K562 (cell line): ENCODE results near the gene STK25. TPM values are rescaled to one million over a fixed set of nuclear protein-coding genes. Genes with fewer than 3 reads are reported as not detected.

Source experiments
- CTBP1 ChIP-seq: fragments of 450-650 bp; IDR thresholded peaks from 2 replicates; pipeline ENCODE4 v1.6.1; 2016; ENCODE audit warnings: borderline replicate concordance
- EGR1 ChIP-seq: fragments of 450-650 bp; conservative IDR thresholded peaks from 2 replicates; pipeline ENCODE4 v1.6.1; 2017; ENCODE audit warnings: mild to moderate bottlenecking
- SMAD4 ChIP-seq: fragments of 250-450 bp; sonication (Bioruptor Pico); conservative IDR thresholded peaks from 2 replicates; pipeline ENCODE4 v1.8.0; 2021; ENCODE audit warnings: inconsistent platforms, mild to moderate bottlenecking, moderate library complexity
- ZNF583 ChIP-seq: fragments of 250-450 bp; sonication (Bioruptor Pico); IDR thresholded peaks from 2 replicates; pipeline ENCODE4 v1.4.0; 2020
- ZNF696 ChIP-seq: fragments of 250-450 bp; sonication (Bioruptor Pico); conservative IDR thresholded peaks from 2 replicates; pipeline ENCODE4 v1.4.0; 2020; ENCODE audit warnings: mild to moderate bottlenecking, moderate library complexity
- microRNA-seq: library from miRNA; unstranded; fragments of <30 nt; microRNA quantifications from one replicate; pipeline ENCODE4, GENCODE V29; 2018; ENCODE audit warnings: borderline microRNAs expressed
- polyA plus RNA-seq, 8 experiments: library from polyadenylated mRNA; depleted of rRNA in 4 of 8; stranded (reverse) in 5 of 8; unstranded in 3 of 8; fragments of >200 nt; fragmentation: Nextera tagmentation in 2 of 8; fragmentation: Illumina TruSeq in 1 of 8; extraction: Ambion mirVana in 2 of 8; extraction: Trizol in 1 of 8; gene quantifications; 2 replicates each; pipeline versions ENCODE4 v1.2.1 to v1.2.3, GENCODE V29; 2011 to 2014; ENCODE audit warnings: inconsistent platforms in 1 of 8, missing spikeins in 1 of 8
- small RNA-seq: library from RNA; depleted of rRNA; stranded (forward); fragments of <200 nt; gene quantifications from one replicate; pipeline ENCODE3, GENCODE V24; 2014
- total RNA-seq, 7 experiments: library from RNA; depleted of rRNA in 6 of 7; stranded (reverse); fragments of >200 nt in 6 of 7; fragmentation: Illumina TruSeq in 2 of 7; extraction: Trizol in 2 of 7; gene quantifications; 2 replicates each; pipeline versions ENCODE4 v1.2.1 to v1.2.3, GENCODE V29; 2011 to 2021; ENCODE audit warnings: low replicate concordance in 1 of 7
- TF ChIP-seq, protein P1 (sequence below): fragments of 450-650 bp; IDR thresholded peaks from 2 replicates; pipeline ENCODE4 v1.6.1; 2018; ENCODE audit warnings: mild to moderate bottlenecking, low read depth; ENCODE audit not compliant: partially characterized antibody
- TF ChIP-seq, protein P2 (sequence below): fragments of 450-650 bp; IDR thresholded peaks from 2 replicates; pipeline ENCODE4 v1.6.1; 2016; ENCODE audit warnings: low read depth, mild to moderate bottlenecking, moderate library complexity
- TF ChIP-seq, protein P3 (sequence below), 2 experiments: fragments of 250-450 bp in 1 of 2; fragments of 450-650 bp in 1 of 2; sonication (Bioruptor Pico) in 1 of 2; IDR thresholded peaks; 2 replicates each; pipeline versions ENCODE4 v1.6.1 to v1.8.0; 2016 to 2021; ENCODE audit warnings: mild to moderate bottlenecking in 2 of 2, moderate library complexity in 2 of 2, missing compliant biosample characterization in 1 of 2, missing genetic modification characterization in 1 of 2
- TF ChIP-seq, protein P4 (sequence below): fragments of 450-650 bp; formaldehyde crosslinking; IDR thresholded peaks from 2 replicates; pipeline ENCODE4 v1.4.0; 2020; ENCODE audit warnings: mild to moderate bottlenecking

Gene STK25
- total and polyA plus RNA-seq, 9 of the 15 experiments (the other 6 are each of a cell fraction or from before 2014, with no cell fraction given) = 5.4 to 177 (median 116) TPM

DNA sequence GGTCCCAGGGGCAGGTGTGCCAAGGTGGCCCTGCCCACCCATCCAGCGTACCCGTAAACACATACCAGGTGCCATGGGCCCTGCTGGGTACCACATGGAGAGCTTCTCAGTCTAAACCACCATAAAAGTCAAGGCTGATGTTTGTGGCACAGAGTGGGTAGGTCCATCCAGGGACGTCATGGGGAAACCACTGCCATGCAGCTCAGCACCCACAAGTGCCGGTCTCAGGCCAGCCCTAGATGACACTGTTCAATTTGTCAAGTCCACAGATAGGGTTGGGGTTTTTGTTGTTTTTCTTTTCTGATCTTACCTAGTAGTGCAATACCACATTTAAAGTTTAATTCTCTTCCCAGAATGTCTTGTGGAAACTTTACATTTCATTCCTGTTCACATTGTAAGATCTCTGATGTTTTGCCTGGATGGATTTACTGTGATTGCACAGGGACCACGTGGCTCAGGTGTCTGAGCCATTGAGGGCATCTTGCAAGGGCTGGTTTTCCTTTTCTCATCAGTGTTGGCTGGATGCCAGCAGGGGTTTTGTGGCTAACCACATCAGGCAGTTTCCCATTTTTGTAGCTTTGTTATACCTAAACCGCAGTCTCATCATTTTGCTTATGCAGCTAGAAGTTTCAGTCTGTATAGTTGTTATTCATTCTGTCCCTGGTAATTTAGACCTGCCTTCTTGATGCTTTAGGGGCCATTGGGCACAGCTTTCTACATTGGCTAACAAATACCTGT, 64.7 kb downstream of the STK25 start (continued):
- TF ChIP-seq, protein P1, sequence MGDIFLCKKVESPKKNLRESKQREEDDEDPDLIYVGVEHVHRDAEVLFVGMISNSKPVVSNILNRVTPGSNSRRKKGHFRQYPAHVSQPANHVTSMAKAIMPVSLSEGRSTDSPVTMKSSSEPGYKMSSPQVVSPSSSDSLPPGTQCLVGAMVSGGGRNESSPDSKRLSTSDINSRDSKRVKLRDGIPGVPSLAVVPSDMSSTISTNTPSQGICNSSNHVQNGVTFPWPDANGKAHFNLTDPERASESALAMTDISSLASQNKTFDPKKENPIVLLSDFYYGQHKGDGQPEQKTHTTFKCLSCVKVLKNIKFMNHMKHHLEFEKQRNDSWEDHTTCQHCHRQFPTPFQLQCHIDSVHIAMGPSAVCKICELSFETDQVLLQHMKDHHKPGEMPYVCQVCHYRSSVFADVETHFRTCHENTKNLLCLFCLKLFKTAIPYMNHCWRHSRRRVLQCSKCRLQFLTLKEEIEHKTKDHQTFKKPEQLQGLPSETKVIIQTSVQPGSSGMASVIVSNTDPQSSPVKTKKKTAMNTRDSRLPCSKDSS = no peak
- TF ChIP-seq ZNF696 (no peak), CTBP1 (peak; percentile 54; the same call in 1 of the 2 replicates), EGR1 (no peak), SMAD4 (CRISPR knock-in tag) (0 out of 2 replicates have a peak, but pooled peaks have one; percentile 24), ZNF583 (CRISPR knock-in tag) (no peak)
- TF ChIP-seq, protein P2, sequence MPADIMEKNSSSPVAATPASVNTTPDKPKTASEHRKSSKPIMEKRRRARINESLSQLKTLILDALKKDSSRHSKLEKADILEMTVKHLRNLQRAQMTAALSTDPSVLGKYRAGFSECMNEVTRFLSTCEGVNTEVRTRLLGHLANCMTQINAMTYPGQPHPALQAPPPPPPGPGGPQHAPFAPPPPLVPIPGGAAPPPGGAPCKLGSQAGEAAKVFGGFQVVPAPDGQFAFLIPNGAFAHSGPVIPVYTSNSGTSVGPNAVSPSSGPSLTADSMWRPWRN = peak; percentile 47; the same call in 1 of the 2 replicates
- TF ChIP-seq, protein P3, sequence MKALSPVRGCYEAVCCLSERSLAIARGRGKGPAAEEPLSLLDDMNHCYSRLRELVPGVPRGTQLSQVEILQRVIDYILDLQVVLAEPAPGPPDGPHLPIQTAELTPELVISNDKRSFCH (CRISPR knock-in tag; IDR thresholded peaks at IDR 0.05) = no peak
- TF ChIP-seq, protein P3 (tag; IDR thresholded peaks at IDR 0.05) = no peak
- TF ChIP-seq, protein P4, sequence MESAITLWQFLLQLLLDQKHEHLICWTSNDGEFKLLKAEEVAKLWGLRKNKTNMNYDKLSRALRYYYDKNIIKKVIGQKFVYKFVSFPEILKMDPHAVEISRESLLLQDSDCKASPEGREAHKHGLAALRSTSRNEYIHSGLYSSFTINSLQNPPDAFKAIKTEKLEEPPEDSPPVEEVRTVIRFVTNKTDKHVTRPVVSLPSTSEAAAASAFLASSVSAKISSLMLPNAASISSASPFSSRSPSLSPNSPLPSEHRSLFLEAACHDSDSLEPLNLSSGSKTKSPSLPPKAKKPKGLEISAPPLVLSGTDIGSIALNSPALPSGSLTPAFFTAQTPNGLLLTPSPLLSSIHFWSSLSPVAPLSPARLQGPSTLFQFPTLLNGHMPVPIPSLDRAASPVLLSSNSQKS (CRISPR knock-in tag) = no peak

Small RNAs within 50 kb of the gene (microRNA-seq; reads per million reads assigned to microRNA genes)
- not detected for gene MIR3133

Small RNAs within 50 kb of the gene (small RNA-seq; reads per million reads assigned to genes)
- not detected for gene MIR3133

Other genes with a start within 250 kb of the STK25 start
Only the 7 nearest of the 9 such genes appear.
- 254 and 333 TPM in 2 replicates for gene HDLBP, start 192.9 kb downstream of the STK25 start, total RNA-seq (2014; rRNA removed)
- gene HDLBP, start 192.9 kb downstream of the STK25 start, total RNA-seq (2014; rRNA removed; fragmentation: Illumina TruSeq; extraction: Trizol) = 123 and 130 TPM in 2 replicates
- 163 and 180 TPM in 2 replicates for gene HDLBP, start 192.9 kb downstream of the STK25 start, total RNA-seq (2015; rRNA removed; fragmentation: Illumina TruSeq; extraction: Trizol)
- 221 and 223 TPM in 2 replicates for gene HDLBP, start 192.9 kb downstream of the STK25 start, total RNA-seq (2021)
- gene HDLBP, start 192.9 kb downstream of the STK25 start, polyA plus RNA-seq (2011; rRNA removed) = 106 and 166 TPM in 2 replicates
- gene HDLBP, start 192.9 kb downstream of the STK25 start, polyA plus RNA-seq (2014; fragmentation: Illumina TruSeq; extraction: Trizol) = 240 and 378 TPM in 2 replicates
- gene HDLBP, start 192.9 kb downstream of the STK25 start, polyA plus RNA-seq (2014; fragmentation: Nextera tagmentation; extraction: Ambion mirVana) = 10 to 100 TPM; 24.4 to 68.4 TPM
- 111 and 146 TPM in 2 replicates for gene HDLBP, start 192.9 kb downstream of the STK25 start, polyA plus RNA-seq (2014; rRNA removed)
- 132 and 145 TPM in 2 replicates for gene SEPTIN2, start 192.7 kb downstream of the STK25 start, total RNA-seq (2014; rRNA removed)
- 169 and 197 TPM in 2 replicates for gene SEPTIN2, start 192.7 kb downstream of the STK25 start, total RNA-seq (2014; rRNA removed; fragmentation: Illumina TruSeq; extraction: Trizol)
- gene SEPTIN2, start 192.7 kb downstream of the STK25 start, total RNA-seq (2015; rRNA removed; fragmentation: Illumina TruSeq; extraction: Trizol) = 149 and 166 TPM in 2 replicates
- gene SEPTIN2, start 192.7 kb downstream of the STK25 start, total RNA-seq (2021) = 144 and 162 TPM in 2 replicates
- gene SEPTIN2, start 192.7 kb downstream of the STK25 start, polyA plus RNA-seq (2011; rRNA removed) = 271 and 367 TPM in 2 replicates
- 232 and 235 TPM in 2 replicates for gene SEPTIN2, start 192.7 kb downstream of the STK25 start, polyA plus RNA-seq (2014; fragmentation: Illumina TruSeq; extraction: Trizol)
- 100 to 1,000 TPM; 121 to 201 TPM for gene SEPTIN2, start 192.7 kb downstream of the STK25 start, polyA plus RNA-seq (2014; fragmentation: Nextera tagmentation; extraction: Ambion mirVana)
- 164 and 179 TPM in 2 replicates for gene SEPTIN2, start 192.7 kb downstream of the STK25 start, polyA plus RNA-seq (2014; rRNA removed)
- gene FARP2, start 152.3 kb downstream of the STK25 start, total RNA-seq (2014; rRNA removed) = 16.0 and 17.1 TPM in 2 replicates
- gene FARP2, start 152.3 kb downstream of the STK25 start, total RNA-seq (2014; rRNA removed; fragmentation: Illumina TruSeq; extraction: Trizol) = 25.3 and 25.5 TPM in 2 replicates
- gene FARP2, start 152.3 kb downstream of the STK25 start, total RNA-seq (2015; rRNA removed; fragmentation: Illumina TruSeq; extraction: Trizol) = 20.1 and 21.1 TPM in 2 replicates
- 32.5 and 38.1 TPM in 2 replicates for gene FARP2, start 152.3 kb downstream of the STK25 start, total RNA-seq (2021)
- gene FARP2, start 152.3 kb downstream of the STK25 start, polyA plus RNA-seq (2011; rRNA removed) = 22.8 and 35.0 TPM in 2 replicates
- gene FARP2, start 152.3 kb downstream of the STK25 start, polyA plus RNA-seq (2014; fragmentation: Illumina TruSeq; extraction: Trizol) = 23.5 and 23.6 TPM in 2 replicates
- gene FARP2, start 152.3 kb downstream of the STK25 start, polyA plus RNA-seq (2014; fragmentation: Nextera tagmentation; extraction: Ambion mirVana) = 1 to 10 TPM; 4.1 to 5.9 TPM
- 17.5 and 22.4 TPM in 2 replicates for gene FARP2, start 152.3 kb downstream of the STK25 start, polyA plus RNA-seq (2014; rRNA removed)
- 2.9 and 3.1 TPM in 2 replicates for gene BOK, start 50.2 kb upstream of the STK25 start, total RNA-seq (2014; rRNA removed)
- 0.35 and 0.47 TPM in 2 replicates for gene BOK, start 50.2 kb upstream of the STK25 start, total RNA-seq (2014; rRNA removed; fragmentation: Illumina TruSeq; extraction: Trizol)
- gene BOK, start 50.2 kb upstream of the STK25 start, total RNA-seq (2015; rRNA removed; fragmentation: Illumina TruSeq; extraction: Trizol) = 0.76 and 0.83 TPM in 2 replicates
- 2.6 and 3.3 TPM in 2 replicates for gene BOK, start 50.2 kb upstream of the STK25 start, total RNA-seq (2021)
- 2.0 and 2.7 TPM in 2 replicates for gene BOK, start 50.2 kb upstream of the STK25 start, polyA plus RNA-seq (2011; rRNA removed)
- 1.2 and 2.4 TPM in 2 replicates for gene BOK, start 50.2 kb upstream of the STK25 start, polyA plus RNA-seq (2014; fragmentation: Illumina TruSeq; extraction: Trizol)
- gene BOK, start 50.2 kb upstream of the STK25 start, polyA plus RNA-seq (2014; fragmentation: Nextera tagmentation; extraction: Ambion mirVana) = under 1 TPM in 1 of 2 experiments, not detected in 1; 0.03 TPM
- 2.3 and 2.8 TPM in 2 replicates for gene BOK, start 50.2 kb upstream of the STK25 start, polyA plus RNA-seq (2014; rRNA removed)
- 56.2 and 79.2 TPM in 2 replicates for gene THAP4, start 128.6 kb upstream of the STK25 start, total RNA-seq (2014; rRNA removed)
- gene THAP4, start 128.6 kb upstream of the STK25 start, total RNA-seq (2014; rRNA removed; fragmentation: Illumina TruSeq; extraction: Trizol) = 16.5 and 26.3 TPM in 2 replicates
- 50.1 and 50.5 TPM in 2 replicates for gene THAP4, start 128.6 kb upstream of the STK25 start, total RNA-seq (2015; rRNA removed; fragmentation: Illumina TruSeq; extraction: Trizol)
- gene THAP4, start 128.6 kb upstream of the STK25 start, total RNA-seq (2021) = 60.9 and 65.9 TPM in 2 replicates
- 25.6 and 33.3 TPM in 2 replicates for gene THAP4, start 128.6 kb upstream of the STK25 start, polyA plus RNA-seq (2011; rRNA removed)
- 44.1 and 73.5 TPM in 2 replicates for gene THAP4, start 128.6 kb upstream of the STK25 start, polyA plus RNA-seq (2014; fragmentation: Illumina TruSeq; extraction: Trizol)
- gene THAP4, start 128.6 kb upstream of the STK25 start, polyA plus RNA-seq (2014; fragmentation: Nextera tagmentation; extraction: Ambion mirVana) = 1 to 10 TPM; 8.6 to 9.2 TPM
- gene THAP4, start 128.6 kb upstream of the STK25 start, polyA plus RNA-seq (2014; rRNA removed) = 43.9 and 49.2 TPM in 2 replicates
- gene ATG4B, start 129.1 kb upstream of the STK25 start, total RNA-seq (2014; rRNA removed) = 32.1 and 45.3 TPM in 2 replicates
- 28.9 and 36.3 TPM in 2 replicates for gene ATG4B, start 129.1 kb upstream of the STK25 start, total RNA-seq (2014; rRNA removed; fragmentation: Illumina TruSeq; extraction: Trizol)
- gene ATG4B, start 129.1 kb upstream of the STK25 start, total RNA-seq (2015; rRNA removed; fragmentation: Illumina TruSeq; extraction: Trizol) = 28.5 and 35.6 TPM in 2 replicates
- gene ATG4B, start 129.1 kb upstream of the STK25 start, total RNA-seq (2021) = 51.7 and 54.9 TPM in 2 replicates
- 58.8 and 75.1 TPM in 2 replicates for gene ATG4B, start 129.1 kb upstream of the STK25 start, polyA plus RNA-seq (2011; rRNA removed)
- gene ATG4B, start 129.1 kb upstream of the STK25 start, polyA plus RNA-seq (2014; fragmentation: Illumina TruSeq; extraction: Trizol) = 49.6 and 55.9 TPM in 2 replicates
- 10 to 100 TPM in 1 of 2 experiments, 1 to 10 TPM in 1; 5.9 to 13.2 TPM for gene ATG4B, start 129.1 kb upstream of the STK25 start, polyA plus RNA-seq (2014; fragmentation: Nextera tagmentation; extraction: Ambion mirVana)
- gene ATG4B, start 129.1 kb upstream of the STK25 start, polyA plus RNA-seq (2014; rRNA removed) = 47.1 and 58.1 TPM in 2 replicates
- 78.1 and 81.1 TPM in 2 replicates for gene DTYMK, start 178.2 kb upstream of the STK25 start, total RNA-seq (2014; rRNA removed)
- gene DTYMK, start 178.2 kb upstream of the STK25 start, total RNA-seq (2014; rRNA removed; fragmentation: Illumina TruSeq; extraction: Trizol) = 26.5 and 31.9 TPM in 2 replicates
- 47.9 and 55.3 TPM in 2 replicates for gene DTYMK, start 178.2 kb upstream of the STK25 start, total RNA-seq (2015; rRNA removed; fragmentation: Illumina TruSeq; extraction: Trizol)
- gene DTYMK, start 178.2 kb upstream of the STK25 start, total RNA-seq (2021) = 83.3 and 85.0 TPM in 2 replicates
- 51.2 and 51.8 TPM in 2 replicates for gene DTYMK, start 178.2 kb upstream of the STK25 start, polyA plus RNA-seq (2011; rRNA removed)
- 43.4 and 50.3 TPM in 2 replicates for gene DTYMK, start 178.2 kb upstream of the STK25 start, polyA plus RNA-seq (2014; fragmentation: Illumina TruSeq; extraction: Trizol)
- gene DTYMK, start 178.2 kb upstream of the STK25 start, polyA plus RNA-seq (2014; fragmentation: Nextera tagmentation; extraction: Ambion mirVana) = 10 to 100 TPM in 1 of 2 experiments, 1 to 10 TPM in 1; 8.2 to 20.4 TPM
- 68.7 and 79.5 TPM in 2 replicates for gene DTYMK, start 178.2 kb upstream of the STK25 start, polyA plus RNA-seq (2014; rRNA removed)